Measurements from ENCODE around the gene KLHL29.

KLHL29 gene

GRCh38 chr2:23494286-23494685 lies 109.3 kb downstream of the KLHL29 start:
- DNase-seq (ENCODE audit: low read depth) = no peak

DNA sequence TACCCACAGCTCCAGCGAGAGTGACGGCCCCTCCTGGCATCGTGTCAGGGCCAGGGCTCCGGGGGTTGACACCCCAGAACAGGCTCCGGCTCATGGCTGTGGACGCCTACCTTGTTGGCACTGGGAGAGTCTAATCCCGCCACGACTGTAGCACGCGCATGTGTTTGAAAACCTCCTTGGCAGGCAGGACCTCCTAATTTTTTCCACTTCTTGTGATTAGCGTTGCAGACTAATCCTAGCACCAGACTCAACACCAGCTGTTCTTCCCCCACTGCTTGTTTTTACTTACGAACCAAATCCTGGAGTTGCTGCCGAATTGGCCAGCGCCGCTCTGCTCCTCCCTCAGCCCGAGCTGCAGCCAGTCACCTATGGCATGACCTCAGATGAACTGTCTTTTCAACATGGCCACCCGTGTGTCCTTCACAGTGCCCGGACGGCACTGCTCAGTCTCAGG lies 110.7 kb downstream of the KLHL29 start:
- DNase-seq (ENCODE audit: low read depth) = no peak

DNA sequence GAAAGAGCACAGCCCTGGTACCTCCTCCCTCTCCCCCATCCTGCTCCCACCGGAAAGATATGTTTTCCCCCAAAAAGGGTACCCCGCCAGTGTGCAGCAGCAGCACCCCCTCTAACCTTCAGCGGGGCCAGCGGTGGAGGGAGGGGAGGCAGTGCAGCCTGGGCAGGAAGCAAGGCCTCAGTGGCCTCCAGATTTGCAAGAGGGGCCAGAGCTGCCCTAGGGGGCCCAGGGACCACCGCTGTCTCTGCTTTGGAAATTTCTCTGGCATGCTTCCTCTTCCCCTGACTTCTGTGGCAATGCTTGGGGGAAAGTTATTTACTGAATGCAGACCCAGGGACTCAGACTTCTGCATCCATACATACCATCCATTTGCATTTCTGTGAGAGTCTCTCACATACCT lies 111.5 kb downstream of the KLHL29 start:
- no peak for DNase-seq (ENCODE audit: low read depth)

- no peak for DNase-seq (ENCODE audit: low read depth)
These were observed 112.1 kb downstream of the KLHL29 start for GRCh38 chr2:23497063-23497462.

GRCh38 chr2:23497536-23497935 lies 112.6 kb downstream of the KLHL29 start:
- DNase-seq (ENCODE audit: low read depth) = no peak

DNA sequence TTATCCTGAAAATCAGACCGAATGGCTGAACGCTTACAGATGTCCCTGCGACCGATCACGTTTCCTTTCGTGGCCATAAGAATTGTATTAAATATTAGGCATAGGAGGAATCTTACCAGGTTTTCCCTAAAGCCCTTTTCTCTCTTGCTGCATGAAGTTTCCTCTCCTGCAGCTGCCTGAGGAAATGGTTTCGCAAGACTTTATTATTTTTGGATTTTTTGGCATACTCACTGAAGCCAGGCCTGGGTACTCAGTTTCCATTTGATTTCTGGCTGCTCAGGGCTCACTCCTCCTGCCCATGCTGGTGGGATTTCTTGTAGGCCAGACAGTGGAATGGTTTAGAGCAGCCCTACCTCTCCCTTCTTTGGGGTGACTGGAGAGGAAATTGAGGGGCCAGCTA lies 114.0 kb downstream of the KLHL29 start:
- no peak for DNase-seq (ENCODE audit: low read depth)

GRCh38 chr2:23499439-23499838 lies 114.5 kb downstream of the KLHL29 start:
- DNase-seq (ENCODE audit: low read depth) = no peak

DNA sequence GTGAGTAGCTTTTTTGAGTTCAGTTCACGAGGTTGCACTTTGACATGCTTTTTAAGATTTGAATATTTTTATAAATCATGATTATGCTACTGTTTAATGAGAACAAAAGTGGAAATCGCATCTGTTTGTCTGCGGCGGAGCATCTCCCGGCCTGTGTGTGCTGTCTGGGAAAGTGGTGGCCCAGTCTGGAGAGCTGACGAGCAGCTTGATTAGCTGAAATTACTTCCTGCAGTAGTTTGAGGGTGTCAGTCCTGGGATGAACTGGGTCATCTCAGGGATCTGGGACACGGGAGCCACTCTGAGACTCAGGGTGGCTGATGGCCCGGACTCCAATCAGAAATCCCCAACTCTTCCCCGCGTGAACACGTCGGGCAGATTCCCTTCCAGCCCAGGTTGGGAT lies 115.9 kb downstream of the KLHL29 start:
- no peak for DNase-seq (ENCODE audit: low read depth)

- no peak for DNase-seq (ENCODE audit: low read depth)
These were observed 117.1 kb downstream of the KLHL29 start for GRCh38 chr2:23502096-23502495.

DNA sequence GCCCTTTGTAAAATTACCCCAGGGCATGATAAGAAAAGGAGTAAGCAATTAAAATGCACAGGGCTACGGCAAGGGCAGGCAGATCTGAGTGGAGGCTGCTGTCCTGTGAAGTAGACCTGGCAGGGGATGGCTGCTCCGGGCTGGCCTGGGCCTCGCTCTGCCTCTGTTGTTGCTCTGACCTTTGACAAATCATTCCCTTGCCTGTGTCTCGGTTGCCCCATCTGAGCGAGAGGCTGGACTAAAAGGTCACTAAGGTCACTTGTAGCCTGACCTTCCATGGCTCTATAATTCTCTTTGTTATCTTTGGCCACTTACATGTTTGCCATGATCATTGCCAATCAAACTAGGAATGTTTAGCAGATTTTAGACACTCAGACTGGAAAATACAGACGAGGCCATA lies 118.1 kb downstream of the KLHL29 start:
- no peak for DNase-seq (ENCODE audit: low read depth)

DNA sequence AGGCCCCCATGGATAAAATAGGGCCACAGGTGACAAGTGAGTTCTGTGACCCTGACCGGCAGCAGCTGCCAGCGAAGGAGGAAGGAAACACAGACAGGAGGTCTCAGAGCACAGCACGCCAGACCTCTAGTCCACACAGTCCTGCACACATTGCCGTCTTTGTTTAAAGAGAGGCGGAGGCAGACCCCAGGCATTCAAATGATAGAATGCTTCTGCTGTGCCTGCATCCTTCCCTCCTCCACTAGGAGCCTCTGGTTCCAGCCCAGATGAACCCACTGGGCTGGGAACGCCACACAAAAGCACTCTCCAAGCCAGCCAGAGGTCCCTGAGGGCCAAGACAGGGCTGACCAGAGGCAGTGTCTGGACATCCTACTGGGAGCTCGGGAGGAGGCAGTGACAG lies 118.7 kb downstream of the KLHL29 start:
- no peak for DNase-seq (ENCODE audit: low read depth)

DNA sequence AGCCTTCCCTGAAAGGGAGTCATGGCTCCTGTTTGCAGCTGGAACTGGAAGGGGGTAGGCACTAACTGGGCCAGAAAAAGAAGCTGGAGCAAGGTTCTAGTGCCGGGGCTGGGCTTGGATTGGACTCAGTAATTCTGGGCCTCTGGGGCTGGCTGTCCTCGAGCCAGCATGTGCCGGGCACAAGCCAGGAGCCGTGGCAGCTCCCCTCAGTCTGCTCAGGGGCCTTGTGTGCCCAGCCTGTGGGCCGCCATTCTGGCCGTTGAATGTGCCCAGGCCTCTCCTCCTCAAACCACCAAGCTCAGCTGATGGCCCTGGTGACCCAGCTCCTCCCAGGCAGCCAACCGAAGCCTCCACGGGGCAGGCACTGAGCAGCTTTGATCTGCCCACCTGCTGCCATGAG lies 119.6 kb downstream of the KLHL29 start:
- no peak for DNase-seq (ENCODE audit: low read depth)

DNA sequence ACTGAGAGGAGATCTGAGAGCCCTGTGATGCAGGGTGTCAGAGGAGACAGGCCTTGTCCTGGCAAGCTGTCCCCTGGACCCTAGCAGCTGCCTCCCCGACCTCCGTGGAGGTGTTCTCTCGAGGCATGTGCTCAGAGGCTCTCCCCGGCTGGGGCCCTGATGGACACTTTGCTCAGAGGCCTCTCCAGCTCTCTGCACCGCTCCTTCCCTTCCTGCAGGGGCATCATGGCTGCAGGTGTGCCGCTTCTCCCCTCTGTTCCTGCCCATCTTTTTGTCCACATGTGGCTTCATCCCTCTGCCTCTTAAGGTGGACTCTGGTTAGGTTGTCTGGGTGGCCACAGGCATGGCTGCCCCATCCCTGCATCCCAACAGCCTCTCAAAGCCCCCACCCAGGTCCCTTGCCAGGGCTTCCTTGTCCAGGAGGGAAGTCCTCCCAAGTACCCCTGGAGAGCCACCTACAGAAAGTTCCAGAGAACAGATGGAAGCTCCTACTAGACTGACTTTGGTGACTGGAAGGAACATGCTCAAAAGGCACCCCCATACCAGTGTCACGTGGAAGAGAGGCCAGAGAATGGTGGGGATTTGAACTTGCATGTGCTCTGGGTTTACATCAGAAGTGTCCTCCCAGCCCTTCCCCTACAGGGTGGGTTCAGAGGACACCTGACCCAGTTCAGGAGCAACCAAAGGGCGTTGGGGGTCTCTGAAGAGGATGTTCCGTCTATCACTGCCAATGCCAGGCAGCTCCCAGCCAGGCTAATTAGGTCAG lies 120.4 kb downstream of the KLHL29 start:
- DNase-seq (ENCODE audit: low read depth) = no peak

DNA sequence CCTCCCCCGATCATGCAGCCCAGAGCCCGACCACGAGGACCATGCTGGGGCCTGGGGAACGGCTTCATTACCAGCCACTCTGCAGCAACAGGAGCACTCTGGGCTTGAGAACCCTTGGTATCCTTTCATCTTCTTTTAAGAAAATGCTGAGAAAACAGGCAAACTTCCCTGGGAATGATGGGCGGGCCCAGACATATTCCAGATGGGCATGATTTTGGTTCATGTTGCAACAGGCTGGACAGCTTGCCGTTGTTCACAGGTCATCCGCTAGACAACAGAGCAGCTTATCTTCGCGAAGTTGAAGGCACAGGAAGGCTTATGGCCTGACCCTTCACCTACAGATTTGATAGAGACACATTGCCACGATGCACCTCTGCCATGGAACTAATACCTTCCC lies 121.0 kb downstream of the KLHL29 start:
- no peak for DNase-seq (ENCODE audit: low read depth)

DNA sequence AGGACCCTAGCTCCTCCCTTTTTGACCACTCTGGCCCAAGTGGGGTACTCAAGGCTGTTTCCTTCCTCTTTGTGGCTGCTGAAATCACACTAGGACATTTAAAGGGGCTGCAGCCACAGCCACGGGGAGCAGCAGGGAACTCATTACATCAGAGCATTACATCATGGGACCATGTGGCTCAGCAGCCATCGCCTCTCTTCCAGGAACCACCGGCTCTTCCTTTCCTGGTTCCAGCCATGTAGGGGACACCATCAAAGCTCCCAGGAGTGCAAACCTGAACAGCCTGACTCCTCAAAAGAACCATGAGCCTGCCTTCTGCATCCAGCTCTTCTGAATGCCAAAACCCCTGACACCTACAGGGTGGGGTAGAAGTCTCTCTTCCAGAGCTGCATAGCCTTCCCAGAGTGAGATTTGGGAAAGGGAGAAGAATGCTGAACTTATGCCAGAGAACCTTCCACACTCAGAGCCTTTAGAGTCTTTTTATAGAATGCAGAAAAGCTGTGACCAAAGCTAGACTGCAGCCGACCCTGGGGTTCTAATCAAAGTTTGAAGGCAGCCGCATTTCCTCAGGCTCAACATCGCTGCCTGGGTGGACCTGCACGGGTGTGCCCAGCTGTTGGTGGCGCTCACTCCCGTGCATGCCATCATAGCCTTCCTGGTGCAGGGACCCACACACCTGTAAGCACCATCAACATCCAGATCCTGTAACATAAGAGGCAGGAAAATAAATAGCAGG lies 121.7 kb downstream of the KLHL29 start:
- no peak for DNase-seq (ENCODE audit: low read depth)

- DNase-seq (ENCODE audit: low read depth) = no peak
These were observed 122.5 kb downstream of the KLHL29 start for GRCh38 chr2:23507267-23508065.

- no peak for DNase-seq (ENCODE audit: low read depth)
These were observed 123.0 kb downstream of the KLHL29 start for GRCh38 chr2:23508066-23508390.

GRCh38 chr2:23509103-23509502 lies 124.1 kb downstream of the KLHL29 start:
- DNase-seq (ENCODE audit: low read depth) = no peak

DNA sequence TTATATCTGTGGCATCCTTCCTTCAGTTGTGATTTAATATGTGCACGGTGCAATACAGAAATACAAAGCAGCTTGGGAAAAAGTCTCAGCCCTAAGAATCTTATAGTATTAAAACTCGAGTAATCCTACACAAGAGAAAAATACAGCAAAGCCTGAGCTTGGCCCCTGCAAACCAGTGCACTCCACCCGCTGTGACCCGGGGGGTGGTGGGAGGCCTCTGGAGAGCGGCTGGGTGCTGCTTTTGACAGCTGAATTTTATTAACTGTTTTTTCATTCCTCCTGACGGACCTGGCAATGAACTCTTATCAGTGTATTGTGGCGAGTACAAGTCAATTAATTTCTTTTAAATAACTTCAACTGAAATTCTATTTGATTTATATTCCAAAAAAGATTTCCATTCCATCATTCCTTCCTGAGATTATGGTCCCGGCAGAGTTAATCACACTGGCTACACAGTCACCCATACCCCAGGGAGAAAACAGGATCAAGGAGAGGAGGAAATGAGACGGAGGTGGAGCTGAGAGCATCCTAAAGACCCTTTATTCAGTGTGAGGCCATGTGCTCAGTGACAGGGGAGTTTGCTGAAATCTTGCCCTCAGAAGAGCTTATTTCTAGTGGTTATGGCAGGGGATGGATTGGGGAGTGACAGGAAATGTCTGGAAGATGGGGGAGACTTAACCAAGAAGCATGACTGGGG lies 124.8 kb downstream of the KLHL29 start:
- DNase-seq (ENCODE audit: low read depth) = no peak

DNA sequence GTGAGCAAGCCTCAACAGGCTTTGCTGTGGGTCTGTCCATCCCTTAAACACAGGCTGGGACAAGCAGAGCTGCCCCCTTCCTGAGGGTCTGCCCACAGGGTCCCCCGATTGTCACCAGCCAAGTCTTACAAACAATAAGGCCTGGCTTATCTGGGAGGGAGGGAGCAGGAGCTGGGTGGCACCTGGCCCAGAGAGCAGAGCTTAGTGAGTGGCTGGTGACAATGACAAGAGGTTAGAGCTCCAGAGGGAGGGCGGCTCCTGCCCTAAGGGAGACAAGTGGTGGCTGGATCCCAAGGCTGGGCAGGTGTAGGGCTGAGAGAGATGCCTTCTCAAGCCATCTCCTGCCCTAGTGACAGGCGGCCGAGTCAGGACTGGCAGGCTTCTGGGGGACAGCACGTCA lies 125.5 kb downstream of the KLHL29 start:
- DNase-seq (ENCODE audit: low read depth) = no peak

DNA sequence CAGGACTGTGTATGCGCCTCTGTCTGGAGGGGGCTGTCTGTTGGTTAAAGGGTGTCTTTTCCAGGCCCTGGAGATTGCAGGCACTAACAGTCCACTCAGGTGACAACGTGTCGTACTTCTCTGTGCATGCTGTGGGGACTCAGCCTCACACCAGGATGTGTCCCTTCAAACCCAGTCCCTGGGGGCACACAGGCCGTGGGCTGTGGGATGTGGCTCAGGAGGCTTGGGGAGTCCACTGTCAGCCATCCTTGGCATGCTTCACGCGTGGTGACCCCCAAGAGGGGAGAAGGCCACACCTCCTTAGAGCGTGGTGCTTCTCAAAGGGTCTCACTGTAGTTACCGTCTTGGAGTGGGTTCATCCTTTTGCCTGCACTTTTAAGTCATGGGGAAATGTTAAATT lies 127.8 kb downstream of the KLHL29 start:
- DNase-seq (ENCODE audit: low read depth) = no peak

DNA sequence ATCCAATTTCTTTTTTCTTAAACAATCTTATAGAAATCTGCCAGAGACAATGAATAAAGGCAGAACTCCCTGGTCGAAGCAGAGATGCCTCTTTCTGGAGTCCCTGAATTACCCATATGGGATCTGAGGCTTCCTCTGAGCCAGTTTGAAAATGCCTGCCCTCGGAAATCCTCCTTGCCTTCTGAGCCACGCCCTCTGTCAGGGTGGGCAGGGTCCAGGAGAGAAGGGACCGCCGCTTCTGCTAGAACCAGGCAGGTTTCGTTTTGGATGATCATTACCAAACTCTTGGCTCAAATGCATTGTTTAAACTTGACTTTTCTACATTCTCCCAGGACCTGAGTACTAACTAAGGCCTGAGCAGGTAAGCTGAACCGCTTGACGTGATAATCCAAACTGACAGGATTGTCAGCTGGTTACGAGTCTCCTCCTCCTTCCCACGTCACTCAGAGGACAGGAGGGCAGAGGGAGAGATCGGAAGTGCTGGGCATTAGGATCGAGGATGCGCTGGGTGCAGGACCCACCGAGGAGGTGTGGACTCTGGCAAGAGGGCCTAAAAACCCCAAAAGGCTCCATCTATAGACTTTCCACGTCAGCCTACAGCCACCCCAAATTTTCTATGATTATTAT lies 128.4 kb downstream of the KLHL29 start:
- DNase-seq (ENCODE audit: low read depth) = no peak
